ENCODE results near the gene ATP8B1.

DNA sequence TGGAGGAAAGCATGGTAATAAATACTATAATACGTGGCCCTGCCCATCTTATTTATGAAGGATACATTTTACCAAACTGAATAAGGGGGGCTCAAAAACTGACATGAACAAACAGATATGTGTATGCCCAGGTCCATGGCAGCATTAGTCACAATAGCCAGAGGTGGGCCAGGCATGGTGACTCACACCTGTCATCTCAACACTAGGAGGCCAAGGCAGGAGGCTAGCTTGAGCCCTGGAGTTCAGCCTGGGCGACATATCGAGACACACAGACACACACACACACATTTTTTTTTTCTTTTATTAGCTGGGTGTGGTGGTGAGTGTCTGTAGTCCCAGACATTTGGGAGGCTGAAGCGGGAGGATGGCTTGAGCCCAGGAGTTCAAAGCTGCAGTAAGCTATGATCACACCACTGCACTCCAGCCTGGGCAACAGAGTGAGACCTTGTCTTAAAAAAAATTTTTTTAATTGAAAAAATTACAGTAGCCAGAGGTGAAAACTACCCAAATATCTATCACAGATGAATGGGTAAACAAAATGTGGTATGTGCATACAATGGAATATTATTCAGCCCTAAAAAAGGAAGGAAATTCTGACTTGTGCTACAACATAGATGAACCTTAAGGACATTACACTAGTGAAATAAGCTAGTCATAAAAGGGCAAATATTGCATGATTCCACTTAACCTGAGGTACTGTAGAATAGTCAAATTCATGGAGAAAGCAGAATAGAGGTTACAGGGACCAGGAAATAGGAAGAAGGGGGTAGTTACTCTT, 8.0 kb downstream of the ATP8B1 start:
- TF ChIP-seq GATA2 (IDR thresholded peaks at IDR 0.05; ENCODE audit: low read depth, low read length) (no peak), GATA3 (IDR thresholded peaks at IDR 0.05; ENCODE audit: low read depth, low read length) (no peak)
